LNCAP (cell line): ENCODE results near the gene SORBS2.

ENCODE experiments used
- CTCF ChIP-seq: fragments of 450-650 bp; IDR thresholded peaks from 2 replicates; pipeline ENCODE4 v1.5.1; 2017; ENCODE audit warnings: mild to moderate bottlenecking

Gene SORBS2

GRCh38 chr4:185648631-185649030 lies 163.4 kb downstream of the SORBS2 start:
- no peak for TF ChIP-seq CTCF

GRCh38 chr4:185645403-185645802 lies 166.6 kb downstream of the SORBS2 start:
- no peak for TF ChIP-seq CTCF

DNA sequence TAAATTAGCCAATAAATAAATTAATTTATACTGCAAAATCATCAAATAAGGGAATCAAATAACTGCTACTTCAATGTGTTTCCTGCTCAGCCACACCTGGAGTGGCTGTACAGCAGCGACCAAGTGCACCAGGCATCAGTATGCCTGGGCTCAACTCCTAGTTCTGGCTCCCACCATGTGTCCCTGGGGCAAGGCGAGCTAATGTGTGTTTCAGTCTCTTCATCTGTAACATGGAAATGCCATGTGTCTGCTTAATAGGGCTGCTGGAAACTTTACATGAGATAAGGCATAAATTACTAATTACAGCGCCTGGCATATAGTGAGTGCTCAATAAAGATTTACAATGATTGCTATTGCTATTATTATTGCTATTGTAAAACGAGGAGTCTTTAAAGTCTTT lies 167.6 kb downstream of the SORBS2 start:
- no peak for TF ChIP-seq CTCF

DNA sequence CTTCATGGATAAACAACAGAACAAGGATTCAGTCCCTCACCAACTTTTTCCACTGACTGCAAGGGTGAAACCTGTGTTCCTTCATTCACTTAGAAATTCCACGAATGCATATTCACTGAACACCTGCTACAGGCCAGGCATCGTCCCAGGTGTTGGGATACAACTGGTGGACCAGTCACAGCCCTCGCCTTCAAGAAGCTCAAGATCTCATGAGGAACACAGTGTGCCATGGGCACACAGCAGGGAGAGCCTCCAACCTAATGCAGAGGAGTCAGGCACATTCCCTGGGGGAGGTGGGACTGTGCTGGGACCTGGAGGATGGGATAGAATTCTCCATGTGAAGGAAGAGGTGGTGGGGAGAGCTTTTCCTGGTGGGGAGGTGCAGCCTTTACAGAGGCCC lies 169.1 kb downstream of the SORBS2 start:
- TF ChIP-seq CTCF, result no peak

DNA sequence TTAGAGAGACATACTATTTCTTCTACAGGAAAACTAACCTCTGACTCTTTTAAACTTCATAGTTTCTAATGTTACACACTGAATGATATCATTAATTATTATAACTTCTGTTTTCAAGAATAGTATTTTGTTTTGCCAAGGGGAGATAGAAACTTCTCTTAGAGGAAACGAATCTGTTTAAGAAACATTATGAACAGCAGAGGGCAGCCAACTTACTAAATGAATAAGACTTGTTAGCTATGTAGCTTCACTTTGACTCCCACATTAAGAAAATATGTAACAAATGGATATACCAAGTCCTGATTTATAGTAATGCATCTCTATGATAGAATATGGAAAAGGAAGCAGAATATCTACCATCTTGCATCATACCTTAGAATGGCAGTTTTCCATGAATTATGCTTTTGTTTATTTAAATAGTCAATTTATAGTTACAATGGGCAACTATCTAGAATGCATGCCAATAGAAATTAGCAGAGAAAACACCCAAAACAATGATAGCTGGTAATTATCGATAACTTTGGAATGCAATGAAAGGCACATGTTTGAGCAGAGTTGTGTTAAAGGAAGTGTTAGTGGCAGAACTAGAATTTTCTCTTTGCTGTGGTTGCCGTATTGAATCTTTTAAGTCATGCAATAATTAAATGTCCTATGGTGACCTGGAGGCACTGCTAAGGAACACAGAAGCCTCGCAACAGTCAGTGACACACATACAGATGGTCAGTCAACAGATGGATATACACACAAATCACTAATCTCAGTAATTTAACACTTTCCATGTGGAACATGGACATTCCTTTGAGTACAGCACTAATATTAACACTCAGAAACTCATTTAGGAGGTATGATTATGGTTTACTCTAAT lies 171.0 kb downstream of the SORBS2 start:
- TF ChIP-seq CTCF, result peak; percentile 48; the same call in 1 of the 2 replicates

- TF ChIP-seq CTCF, result no peak
Measured at GRCh38 chr4:185638548-185639301, 173.3 kb downstream of the SORBS2 start.

DNA sequence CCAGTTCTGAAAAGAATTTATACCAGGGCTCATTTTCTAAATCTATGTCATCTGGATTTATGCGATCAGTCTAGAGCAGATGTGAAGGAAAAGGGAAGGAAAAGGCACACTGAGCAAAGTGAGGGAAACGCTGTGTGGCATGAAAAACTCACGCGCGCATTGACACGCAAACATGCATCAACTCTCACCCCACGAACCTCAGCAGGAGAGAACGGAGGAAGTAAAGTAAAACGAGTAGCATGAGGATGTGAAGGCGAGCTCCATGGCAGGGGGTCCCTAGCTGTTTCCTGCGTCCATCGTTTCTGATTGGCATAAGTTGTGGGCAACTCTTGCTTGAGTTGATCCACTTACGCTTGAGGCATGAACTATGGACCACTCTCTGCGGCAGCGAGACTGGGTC lies 173.9 kb downstream of the SORBS2 start:
- TF ChIP-seq CTCF, result no peak
